ENCODE results near the gene RBMS1.
A peak's percentile ranks its signal among the peaks of the same experiment; 100 is the strongest.

Gene RBMS1

DNA sequence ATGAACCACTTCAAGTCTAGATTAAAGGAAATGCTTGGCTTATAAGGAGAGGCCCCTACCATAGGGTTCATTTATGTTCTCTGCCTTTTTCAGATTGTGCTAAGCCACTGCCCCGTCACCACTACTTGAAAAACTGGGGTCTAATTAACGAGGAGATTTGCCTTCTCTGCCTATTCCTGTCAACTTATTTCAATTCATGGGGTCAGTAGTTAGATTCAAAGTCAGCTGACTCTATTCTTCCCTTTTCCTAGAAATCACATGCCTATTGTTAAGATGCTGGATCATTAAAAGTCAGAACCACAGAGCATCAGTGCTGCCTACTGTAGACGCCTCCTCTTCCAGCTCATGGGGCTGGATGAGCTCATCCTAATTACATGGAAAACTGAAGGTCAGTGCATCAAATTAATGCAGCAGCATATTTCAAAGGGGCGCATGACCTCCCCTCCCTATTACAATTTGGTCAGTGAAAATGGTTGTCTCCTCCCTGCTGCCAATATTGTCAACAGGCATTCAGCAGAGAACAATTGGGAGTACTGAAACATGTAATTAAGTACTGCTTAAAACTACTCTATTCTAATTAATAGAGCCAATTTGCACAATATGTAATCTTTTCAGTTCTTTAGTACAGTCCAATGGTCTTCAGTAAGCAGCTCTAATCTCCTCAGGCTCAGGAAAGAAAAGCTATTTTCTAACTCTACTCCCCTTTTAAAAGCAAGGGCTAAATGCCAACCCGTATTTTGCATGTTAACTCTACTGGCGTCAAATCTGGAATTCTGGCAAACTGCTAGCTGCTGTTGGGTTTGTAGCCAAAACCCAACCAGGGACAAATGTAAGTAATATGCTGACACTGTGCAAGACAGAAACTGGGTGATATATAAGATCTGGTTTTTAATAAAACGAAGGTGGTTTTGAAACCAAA is 176.2 kb downstream of the RBMS1 start:
- Histone ChIP-seq H3K4me1 (peaks cover 0 to 60% (median 24%) of the 10 kb centered on the region in 4 donors), H3K36me3 (no peaks in the 10 kb centered on the region), H3K4me3 (no peak overlapping the region), H3K27ac (peak overlapping the region; percentile 36 to 53), H3K9me3 (no peaks in the 10 kb centered on the region), H3K27me3 (no peaks in the 10 kb centered on the region)
- intact Hi-C loops (cut with DNase I; ENCODE audit: low total_unique reads): no loop called here
- peak in 1 of 2 donors; percentile 66 for DNase-seq
- TF ChIP-seq, protein P1, sequence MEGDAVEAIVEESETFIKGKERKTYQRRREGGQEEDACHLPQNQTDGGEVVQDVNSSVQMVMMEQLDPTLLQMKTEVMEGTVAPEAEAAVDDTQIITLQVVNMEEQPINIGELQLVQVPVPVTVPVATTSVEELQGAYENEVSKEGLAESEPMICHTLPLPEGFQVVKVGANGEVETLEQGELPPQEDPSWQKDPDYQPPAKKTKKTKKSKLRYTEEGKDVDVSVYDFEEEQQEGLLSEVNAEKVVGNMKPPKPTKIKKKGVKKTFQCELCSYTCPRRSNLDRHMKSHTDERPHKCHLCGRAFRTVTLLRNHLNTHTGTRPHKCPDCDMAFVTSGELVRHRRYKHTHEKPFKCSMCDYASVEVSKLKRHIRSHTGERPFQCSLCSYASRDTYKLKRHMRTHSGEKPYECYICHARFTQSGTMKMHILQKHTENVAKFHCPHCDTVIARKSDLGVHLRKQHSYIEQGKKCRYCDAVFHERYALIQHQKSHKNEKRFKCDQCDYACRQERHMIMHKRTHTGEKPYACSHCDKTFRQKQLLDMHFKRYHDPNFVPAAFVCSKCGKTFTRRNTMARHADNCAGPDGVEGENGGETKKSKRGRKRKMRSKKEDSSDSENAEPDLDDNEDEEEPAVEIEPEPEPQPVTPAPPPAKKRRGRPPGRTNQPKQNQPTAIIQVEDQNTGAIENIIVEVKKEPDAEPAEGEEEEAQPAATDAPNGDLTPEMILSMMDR (IDR thresholded peaks at IDR 0.05): no peak

DNA sequence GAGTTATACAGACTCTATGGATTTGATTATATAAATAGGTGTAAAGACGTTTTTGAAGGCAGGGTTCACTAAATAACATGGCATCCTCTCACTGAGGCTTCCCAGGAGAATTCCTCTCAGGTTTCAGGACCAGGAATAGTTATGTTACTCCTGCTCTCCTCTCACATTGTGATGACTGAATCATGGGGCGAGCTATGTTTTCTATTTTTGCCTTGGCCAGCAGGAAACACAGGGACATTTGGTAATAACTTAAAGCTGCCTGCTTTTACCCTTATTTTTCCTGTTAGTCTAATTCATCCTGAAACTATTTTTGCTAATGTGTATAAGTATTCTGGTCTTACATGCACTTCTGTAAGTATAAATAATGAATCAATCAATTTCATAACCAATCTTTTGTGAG is 178.3 kb downstream of the RBMS1 start:
- intact Hi-C loops (cut with DNase I; ENCODE audit: low total_unique reads): no loop called here
- Histone ChIP-seq H3K4me1 (peaks cover 0 to 60% (median 23%) of the 10 kb centered on the region in 4 donors), H3K27ac (peak overlapping the region; percentile 20 to 38), H3K27me3 (no peaks in the 10 kb centered on the region), H3K9me3 (no peaks in the 10 kb centered on the region), H3K4me3 (no peak overlapping the region), H3K36me3 (peaks cover 0 to 5% (median 4%) of the 10 kb centered on the region in 3 donors)
- TF ChIP-seq, protein P1 (IDR thresholded peaks at IDR 0.05): no peak
- no peak for DNase-seq

DNA sequence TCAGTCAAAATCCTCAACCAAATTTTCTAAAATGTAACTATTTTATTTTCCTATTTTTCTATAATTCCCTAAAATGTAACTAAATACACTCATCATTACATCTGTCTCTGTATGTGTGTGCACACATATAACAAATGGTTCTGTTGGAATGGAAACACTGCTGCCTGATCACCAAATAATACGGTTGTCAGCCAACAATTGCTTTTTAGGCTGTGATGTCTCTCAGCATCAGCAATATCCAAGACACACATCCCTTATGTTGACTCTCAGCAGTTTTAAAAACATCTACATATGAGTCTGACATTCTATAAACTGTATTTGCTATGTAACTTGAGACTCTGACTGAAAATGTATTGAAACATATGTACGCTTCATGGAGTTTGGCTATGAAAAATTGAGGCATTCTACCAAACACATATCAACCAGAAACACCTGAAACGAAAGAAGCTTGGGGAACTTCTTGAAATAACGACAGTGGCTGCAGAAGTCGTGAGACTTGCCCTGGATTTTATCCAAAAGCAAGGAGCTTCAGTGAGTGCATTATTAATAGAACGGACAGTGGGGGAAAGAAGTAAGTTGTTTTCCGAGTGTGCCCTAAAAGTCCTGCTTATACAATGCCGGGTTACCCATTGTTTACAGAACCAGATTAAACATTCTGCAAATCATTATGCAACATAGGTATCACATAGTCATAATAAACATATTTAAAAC is 183.3 kb downstream of the RBMS1 start:
- intact Hi-C loops (cut with DNase I; ENCODE audit: low total_unique reads): no loop called here
- no peak overlapping the region for H3K27ac ChIP-seq
- peaks cover 0 to 46% (median 11%) of the 10 kb centered on the region in 4 donors for H3K4me1 ChIP-seq
- H3K9me3 ChIP-seq: no peaks in the 10 kb centered on the region
- H3K4me3 ChIP-seq: no peak overlapping the region
- peaks cover 0 to 5% (median 4%) of the 10 kb centered on the region in 3 donors for H3K36me3 ChIP-seq
- no peaks in the 10 kb centered on the region for H3K27me3 ChIP-seq
- TF ChIP-seq, protein P1 (IDR thresholded peaks at IDR 0.05): no peak
- DNase-seq: no peak

DNA sequence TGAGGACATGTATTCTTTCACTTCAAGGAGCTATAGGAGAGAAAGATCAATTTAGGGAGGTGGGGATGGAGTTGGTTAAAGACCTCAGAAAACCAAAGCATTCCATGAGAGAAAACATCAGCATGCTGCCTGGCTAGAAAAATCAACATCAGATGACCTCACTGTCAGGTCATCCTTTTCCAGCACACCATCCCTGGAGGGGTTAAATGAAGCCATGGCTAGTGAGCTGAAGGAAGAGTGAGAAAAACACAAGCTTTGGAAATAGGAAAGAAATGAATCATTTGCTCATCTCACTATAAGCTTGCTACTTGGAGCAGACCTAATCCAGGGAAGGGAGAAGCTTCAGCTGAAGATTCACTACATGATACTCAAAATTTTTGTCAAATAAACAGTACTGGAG is 184.0 kb downstream of the RBMS1 start:
- intact Hi-C loops (cut with DNase I; ENCODE audit: low total_unique reads): no loop called here
- H3K4me3 ChIP-seq: no peak overlapping the region
- H3K27me3 ChIP-seq: no peaks in the 10 kb centered on the region
- no peak overlapping the region for H3K27ac ChIP-seq
- H3K4me1 ChIP-seq: peaks cover 0 to 39% (median 10%) of the 10 kb centered on the region in 4 donors
- no peaks in the 10 kb centered on the region for H3K9me3 ChIP-seq
- TF ChIP-seq, protein P1 (IDR thresholded peaks at IDR 0.05): no peak
- no peak for DNase-seq
- H3K36me3 ChIP-seq: peaks cover 0 to 5% (median 4%) of the 10 kb centered on the region in 3 donors

DNA sequence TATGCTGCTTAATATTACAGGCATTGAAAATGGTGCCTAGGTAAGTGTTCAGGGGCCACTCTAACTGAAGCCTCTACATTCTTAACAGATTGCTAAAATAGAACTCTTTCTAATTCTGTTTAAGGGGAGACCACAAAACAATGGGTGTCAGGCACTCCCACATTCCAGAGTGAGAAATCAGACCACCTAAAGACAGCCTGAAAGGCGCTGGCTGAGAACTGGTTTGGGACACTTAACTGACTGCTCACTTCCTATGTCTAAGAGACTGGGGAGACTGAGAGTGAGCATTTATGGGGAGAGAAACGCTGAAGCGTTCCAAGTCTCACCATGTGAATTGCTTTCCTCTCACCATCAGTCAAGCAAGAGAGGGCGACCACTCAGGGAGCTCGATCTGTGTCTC is 184.7 kb downstream of the RBMS1 start:
- TF ChIP-seq, protein P1 (IDR thresholded peaks at IDR 0.05): no peak
- Histone ChIP-seq H3K4me3 (no peak overlapping the region), H3K27ac (no peak overlapping the region), H3K4me1 (peaks cover 0 to 38% (median 11%) of the 10 kb centered on the region in 4 donors), H3K9me3 (no peaks in the 10 kb centered on the region), H3K36me3 (peaks cover 0 to 5% (median 4%) of the 10 kb centered on the region in 3 donors), H3K27me3 (no peaks in the 10 kb centered on the region)
- no peak for DNase-seq
- intact Hi-C loops (cut with DNase I; ENCODE audit: low total_unique reads): no loop called here

Data from tibial artery (tissue), 4 donors.